Measurements from ENCODE around the gene LDAH.
"Not testable (repeated sequence)": the region's sequence is repeated elsewhere in the genome, so short reads cannot be mapped to it uniquely, and the experiment has no call there.

Gene LDAH

GRCh38 chr2:20822535-20823490, at the start of gene LDAH:
Gene LDAH, minus strand, starts transcription at chr2:20823101. Its CDS starts 21,638 bp downstream, at chr2:20801463.
- peak; percentile 89 to 90 for DNase-seq

DNA sequence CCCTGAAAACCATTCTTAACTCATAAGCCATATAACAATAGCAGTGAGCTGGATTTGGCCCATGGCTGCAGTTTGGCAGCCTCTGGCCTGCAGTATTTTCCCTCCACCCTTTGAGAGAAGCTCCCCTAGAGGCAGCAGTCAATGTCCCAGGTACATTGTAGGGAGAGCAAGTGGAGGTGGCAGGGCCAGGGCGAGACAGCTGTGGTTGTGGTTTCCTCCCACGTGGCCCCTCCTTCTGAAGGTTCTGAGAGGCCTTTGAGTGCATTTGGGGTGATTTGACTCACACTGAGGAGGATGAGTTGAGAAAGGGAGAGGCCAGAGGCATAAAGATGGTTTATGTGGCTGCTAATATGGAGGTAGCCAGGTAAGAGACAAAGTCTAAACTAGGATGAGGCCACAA, 45.5 kb upstream of the LDAH start:
- peak; percentile 78 to 82 for DNase-seq

DNA sequence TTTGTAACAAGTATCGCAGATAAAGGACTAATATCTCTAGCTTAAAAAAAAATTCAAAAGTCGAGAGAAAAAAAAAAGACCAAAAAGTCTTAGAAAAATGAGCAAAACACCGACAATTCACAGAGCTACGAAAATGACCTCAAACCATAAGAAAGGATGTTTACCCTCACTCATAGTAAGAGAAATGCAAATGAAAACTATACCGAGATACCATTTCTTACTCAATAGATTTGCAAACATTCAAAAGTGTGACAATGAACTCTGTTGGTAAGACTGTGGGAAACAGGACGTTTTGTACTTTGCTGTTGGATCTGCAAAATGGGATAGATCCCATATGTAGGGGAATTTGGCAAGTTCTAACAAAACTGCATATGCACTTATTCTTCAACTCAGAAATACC, 39.9 kb upstream of the LDAH start:
- DNase-seq, result no peak

GRCh38 chr2:20855456-20855855, 32.6 kb upstream of the LDAH start:
- DNase-seq, result no peak

DNA sequence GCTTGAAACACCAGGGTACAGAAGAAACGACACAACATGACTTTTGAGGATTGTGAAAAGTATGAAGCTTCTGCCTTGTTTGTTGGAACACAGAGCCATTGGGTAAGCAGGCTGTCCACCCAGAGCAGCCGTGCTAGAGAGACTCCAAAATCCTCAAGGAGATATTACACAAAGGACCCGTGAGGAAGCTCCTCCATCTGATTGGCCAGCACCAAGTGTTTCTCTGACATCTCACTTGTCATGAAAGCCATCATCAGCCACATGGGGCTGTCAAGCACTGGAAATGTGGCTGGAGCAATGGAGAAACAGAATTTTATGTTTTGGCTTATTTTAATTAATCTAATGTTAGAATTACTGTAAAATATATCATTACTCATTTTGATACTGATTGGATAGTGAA, 29.8 kb upstream of the LDAH start:
- DNase-seq, result no peak

GRCh38 chr2:20852139-20852538, 29.2 kb upstream of the LDAH start:
- DNase-seq, result no peak

GRCh38 chr2:20844246-20844645, 21.3 kb upstream of the LDAH start:
- DNase-seq, result no peak

GRCh38 chr2:20839052-20839451, 16.2 kb upstream of the LDAH start:
- no peak for DNase-seq

DNA sequence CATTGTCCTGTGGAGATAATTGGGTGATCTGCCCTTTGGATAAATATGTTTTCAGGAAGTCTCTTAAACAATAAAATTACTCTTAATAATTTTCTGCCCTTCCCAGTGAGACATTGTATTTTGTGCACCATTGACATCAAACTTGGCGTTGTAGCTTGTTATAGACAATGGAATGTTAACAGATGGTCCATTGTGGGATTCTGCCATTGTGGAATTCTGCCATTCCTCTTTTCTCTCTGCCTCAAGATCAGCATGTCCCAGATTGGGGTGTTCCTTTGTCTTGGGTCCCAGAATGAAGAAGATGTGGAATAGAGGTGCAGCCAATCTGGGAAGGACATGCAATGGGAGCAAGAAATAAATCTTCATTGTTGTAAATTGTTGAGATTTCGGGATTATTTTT, 15.1 kb upstream of the LDAH start:
- DNase-seq, result no peak

DNA sequence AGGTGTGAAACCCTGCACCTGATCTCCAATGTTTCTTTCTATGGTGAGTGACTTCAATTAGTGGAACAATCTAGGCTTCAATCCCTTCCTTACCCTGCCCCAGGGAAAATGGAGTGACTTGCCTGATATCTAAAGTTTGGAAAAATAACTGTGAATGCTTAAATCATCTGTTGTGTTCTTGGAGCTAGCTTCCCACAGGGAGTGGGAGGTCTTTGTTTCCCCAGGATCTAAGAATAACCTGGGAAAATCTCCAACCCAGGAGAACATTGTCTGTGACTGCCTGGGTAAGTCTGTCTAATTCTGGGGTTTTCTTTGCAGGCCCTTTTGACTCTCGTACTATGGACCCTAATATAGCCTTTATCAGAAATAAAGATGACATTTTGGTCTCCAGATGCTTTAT, 13.6 kb upstream of the LDAH start:
- no peak for DNase-seq

DNA sequence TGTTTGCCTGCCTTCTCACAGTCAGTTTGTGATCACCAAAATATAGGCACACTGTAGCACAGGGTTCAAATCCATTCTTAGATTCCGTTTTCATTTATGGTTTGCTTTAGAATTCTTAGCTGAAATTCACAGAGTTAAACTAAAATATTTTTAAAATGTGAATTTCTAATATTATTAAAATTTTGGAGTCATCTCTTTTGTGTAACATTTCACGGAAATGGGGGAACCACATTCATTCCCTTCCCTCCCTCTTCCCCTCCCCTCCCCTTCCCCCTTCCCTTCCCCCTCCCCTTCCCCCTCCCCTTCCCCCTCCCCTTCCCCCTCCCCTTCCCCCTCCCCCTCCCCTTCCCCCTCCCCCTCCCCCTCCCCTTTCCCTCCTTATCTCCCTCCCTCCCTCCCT, 11.4 kb upstream of the LDAH start:
- DNase-seq, result no peak

GRCh38 chr2:20832606-20833005, 9.7 kb upstream of the LDAH start:
- no peak for DNase-seq

DNA sequence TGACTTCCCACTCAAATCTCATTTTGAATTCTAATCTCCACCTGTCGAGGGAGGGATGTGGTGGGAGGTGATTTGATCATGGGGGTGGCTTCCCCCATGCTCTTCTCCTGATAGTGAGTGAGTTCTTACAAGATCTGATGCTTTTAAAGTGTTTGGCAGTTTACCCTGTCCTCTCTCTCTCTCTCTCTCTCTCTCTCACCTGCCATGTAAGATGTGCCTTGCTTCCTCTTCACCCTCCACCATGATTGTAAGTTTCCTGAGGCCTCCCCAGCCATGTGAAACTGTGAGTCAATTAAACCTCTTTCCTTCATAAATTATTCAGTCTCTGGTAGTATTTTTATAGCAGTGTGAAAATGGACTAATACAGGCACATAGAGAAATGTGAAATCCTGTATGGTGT, 7.0 kb upstream of the LDAH start:
- DNase-seq, result no peak

GRCh38 chr2:20823917-20824316, 1.0 kb upstream of the LDAH start:
- DNase-seq, result no peak

GRCh38 chr2:20818820-20819219, 4.1 kb downstream of the LDAH start:
- DNase-seq, result no peak

DNA sequence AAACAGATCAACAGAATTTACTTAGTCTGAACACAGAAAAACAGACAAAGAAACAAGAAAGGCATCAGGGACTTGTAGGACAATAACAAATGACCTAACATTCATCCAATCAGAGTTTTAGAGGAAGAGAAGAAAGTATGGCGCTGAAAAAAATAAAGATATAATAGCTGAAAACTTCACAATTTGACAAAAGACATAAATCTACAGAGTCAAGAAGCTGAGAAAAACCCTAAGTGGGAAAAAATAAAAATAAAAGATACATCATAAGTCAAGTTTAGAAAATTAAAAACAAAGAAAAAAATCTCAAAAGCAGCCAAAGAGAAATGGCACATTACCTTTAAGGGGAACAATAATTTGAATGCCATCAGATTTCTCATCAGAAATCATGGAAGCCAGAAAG, 7.7 kb downstream of the LDAH start:
- no peak for DNase-seq

GRCh38 chr2:20812779-20813178, 10.1 kb downstream of the LDAH start:
- no peak for DNase-seq

DNA sequence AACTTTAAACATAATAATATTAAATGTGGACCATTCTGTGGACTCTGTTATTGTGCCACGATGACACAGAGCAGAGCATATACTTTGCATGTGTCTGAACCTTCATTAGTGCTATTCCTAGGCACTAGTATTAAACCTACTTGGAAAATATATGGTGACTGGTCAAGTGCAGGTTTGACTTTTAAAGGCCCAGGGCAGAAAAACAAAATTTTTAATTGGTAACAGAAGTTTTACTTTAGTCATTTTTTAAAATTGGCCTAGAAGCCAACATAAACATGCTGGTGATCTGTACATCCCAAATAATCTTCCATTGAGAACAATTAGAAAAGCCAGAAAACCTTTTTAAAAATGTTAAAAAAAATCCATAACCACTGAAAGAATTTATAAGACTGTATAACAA, 16.6 kb downstream of the LDAH start:
- DNase-seq, result no peak

GRCh38 chr2:20803974-20804373, 18.9 kb downstream of the LDAH start:
- DNase-seq, result no peak

- DNase-seq, result no peak
Observed at GRCh38 chr2:20803226-20803682, 19.6 kb downstream of the LDAH start.

- DNase-seq, result no peak
Observed at GRCh38 chr2:20797096-20797495, 25.8 kb downstream of the LDAH start.

DNA sequence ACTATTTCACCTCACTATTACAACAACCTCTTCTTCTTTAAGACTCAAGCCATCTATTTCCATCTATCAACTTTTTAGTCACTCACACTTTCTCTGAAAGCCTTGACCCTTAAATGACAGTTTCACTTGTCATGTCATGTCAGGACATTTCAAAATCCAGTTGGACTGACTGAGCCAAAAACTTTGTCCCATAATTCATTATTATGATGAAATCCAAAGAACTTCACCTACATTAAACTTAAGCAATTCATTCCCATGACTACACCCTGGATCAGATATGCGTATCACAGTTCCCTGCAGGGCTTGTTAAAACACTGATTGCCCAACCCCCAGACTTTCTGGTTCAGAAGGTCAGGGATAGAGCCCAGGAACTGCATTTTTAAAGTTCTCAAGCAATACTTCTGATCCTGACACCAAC, 26.5 kb downstream of the LDAH start:
- DNase-seq, result no peak

GRCh38 chr2:20793944-20794343, 29.0 kb downstream of the LDAH start:
- not testable (repeated sequence) for DNase-seq

- DNase-seq, result peak in 1 of 2 experiments; percentile 29
Observed at GRCh38 chr2:20781656-20782265, 41.1 kb downstream of the LDAH start.
